Activated naive CD4-positive, alpha-beta T cell treated with anti-CD3 and anti-CD28 coated beads, Interleukin-2, amount 50 U/mL, for 24 hours (primary cell): ENCODE data around the gene DGCR2.
"Not testable (repeated sequence)": the region's sequence is repeated elsewhere in the genome, so short reads cannot be mapped to it uniquely, and the experiment has no call there.

Experiments
- H3K27ac Mint-ChIP-seq: one replicate; pipeline ENCODE4 v1.8.0; 2021; ENCODE audit warnings: mild to moderate bottlenecking, mixed read lengths
- H3K27me3 Mint-ChIP-seq: one replicate; pipeline ENCODE4 v1.8.0; 2021; ENCODE audit warnings: mixed read lengths
- H3K36me3 Mint-ChIP-seq: one replicate; pipeline ENCODE4 v1.8.0; 2021; ENCODE audit warnings: mixed read lengths
- H3K4me1 Mint-ChIP-seq: one replicate; pipeline ENCODE4 v1.8.0; 2021; ENCODE audit warnings: mixed read lengths
- H3K4me3 Mint-ChIP-seq: one replicate; pipeline ENCODE4 v1.8.0; 2021; ENCODE audit warnings: mild to moderate bottlenecking, mixed read lengths
- H3K9me3 Mint-ChIP-seq: one replicate; pipeline ENCODE4 v1.8.0; 2021; ENCODE audit warnings: mixed read lengths

The DGCR2 gene

GRCh38 chr22:19016081-19016766 lies 106.0 kb downstream of the DGCR2 start:
- no peaks in the 10 kb centered on the region for H3K9me3 Mint-ChIP-seq
- H3K36me3 Mint-ChIP-seq, result no peaks in the 10 kb centered on the region
- no peak overlapping the region for H3K4me3 Mint-ChIP-seq
- no peaks in the 10 kb centered on the region for H3K4me1 Mint-ChIP-seq
- peaks cover 27% of the 10 kb centered on the region for H3K27me3 Mint-ChIP-seq
- H3K27ac Mint-ChIP-seq, result no peak overlapping the region

- Mint-ChIP-seq H3K27me3 (peaks cover 27% of the 10 kb centered on the region), H3K27ac (no peak overlapping the region), H3K36me3 (no peaks in the 10 kb centered on the region), H3K9me3 (no peaks in the 10 kb centered on the region), H3K4me1 (no peaks in the 10 kb centered on the region), H3K4me3 (no peak overlapping the region)
Observed at GRCh38 chr22:19014886-19015285, 107.3 kb downstream of the DGCR2 start.

- not testable (repeated sequence) for H3K4me1 Mint-ChIP-seq, H3K9me3 Mint-ChIP-seq, H3K27ac Mint-ChIP-seq, H3K4me3 Mint-ChIP-seq, H3K36me3 Mint-ChIP-seq
- H3K27me3 Mint-ChIP-seq, result peaks cover 22% of the 10 kb centered on the region
Observed at GRCh38 chr22:19013881-19014598, 108.2 kb downstream of the DGCR2 start.

- H3K9me3 Mint-ChIP-seq, H3K4me1 Mint-ChIP-seq, H3K36me3 Mint-ChIP-seq, H3K27ac Mint-ChIP-seq, H3K4me3 Mint-ChIP-seq: not testable (repeated sequence)
- H3K27me3 Mint-ChIP-seq, result peaks cover 20% of the 10 kb centered on the region
Observed at GRCh38 chr22:19013411-19013810, 108.8 kb downstream of the DGCR2 start.

GRCh38 chr22:19012308-19012986 lies 109.8 kb downstream of the DGCR2 start:
- Mint-ChIP-seq H3K36me3 (no peaks in the 10 kb centered on the region), H3K4me1 (no peaks in the 10 kb centered on the region), H3K9me3 (no peaks in the 10 kb centered on the region), H3K27ac (no peak overlapping the region), H3K27me3 (peaks cover 19% of the 10 kb centered on the region), H3K4me3 (no peak overlapping the region)

- H3K4me1 Mint-ChIP-seq, H3K4me3 Mint-ChIP-seq, H3K27ac Mint-ChIP-seq, H3K9me3 Mint-ChIP-seq, H3K36me3 Mint-ChIP-seq: not testable (repeated sequence)
- peaks cover 17% of the 10 kb centered on the region for H3K27me3 Mint-ChIP-seq
Observed at GRCh38 chr22:19011611-19012010, 110.6 kb downstream of the DGCR2 start.

- Mint-ChIP-seq H3K9me3 (no peaks in the 10 kb centered on the region), H3K27me3 (peaks cover 17% of the 10 kb centered on the region), H3K36me3 (no peaks in the 10 kb centered on the region), H3K4me3 (no peak overlapping the region), H3K27ac (no peak overlapping the region), H3K4me1 (no peaks in the 10 kb centered on the region)
Observed at GRCh38 chr22:19011075-19011474, 111.1 kb downstream of the DGCR2 start.

GRCh38 chr22:19005905-19006304 lies 116.3 kb downstream of the DGCR2 start:
- peaks cover 18% of the 10 kb centered on the region for H3K27me3 Mint-ChIP-seq
- H3K36me3 Mint-ChIP-seq, result no peaks in the 10 kb centered on the region
- no peak overlapping the region for H3K4me3 Mint-ChIP-seq
- H3K27ac Mint-ChIP-seq, result no peak overlapping the region
- H3K9me3 Mint-ChIP-seq, result no peaks in the 10 kb centered on the region
- no peaks in the 10 kb centered on the region for H3K4me1 Mint-ChIP-seq

GRCh38 chr22:19004471-19004870 lies 117.7 kb downstream of the DGCR2 start:
- Mint-ChIP-seq H3K36me3 (no peaks in the 10 kb centered on the region), H3K4me1 (no peaks in the 10 kb centered on the region), H3K4me3 (no peak overlapping the region), H3K27me3 (peaks cover 18% of the 10 kb centered on the region), H3K9me3 (no peaks in the 10 kb centered on the region), H3K27ac (no peak overlapping the region)

GRCh38 chr22:19003508-19003907 lies 118.7 kb downstream of the DGCR2 start:
- H3K4me1 Mint-ChIP-seq, result no peaks in the 10 kb centered on the region
- no peak overlapping the region for H3K27ac Mint-ChIP-seq
- H3K36me3 Mint-ChIP-seq, result no peaks in the 10 kb centered on the region
- no peaks in the 10 kb centered on the region for H3K9me3 Mint-ChIP-seq
- peaks cover 14% of the 10 kb centered on the region for H3K27me3 Mint-ChIP-seq
- no peak overlapping the region for H3K4me3 Mint-ChIP-seq

GRCh38 chr22:19002684-19003038 lies 119.6 kb downstream of the DGCR2 start:
- H3K4me3 Mint-ChIP-seq, result no peak overlapping the region
- no peaks in the 10 kb centered on the region for H3K4me1 Mint-ChIP-seq
- no peaks in the 10 kb centered on the region for H3K36me3 Mint-ChIP-seq
- H3K27me3 Mint-ChIP-seq, result peaks cover 11% of the 10 kb centered on the region
- no peak overlapping the region for H3K27ac Mint-ChIP-seq
- no peaks in the 10 kb centered on the region for H3K9me3 Mint-ChIP-seq

- Mint-ChIP-seq H3K4me3 (no peak overlapping the region), H3K27ac (no peak overlapping the region), H3K4me1 (no peaks in the 10 kb centered on the region), H3K27me3 (peaks cover 14% of the 10 kb centered on the region), H3K9me3 (no peaks in the 10 kb centered on the region), H3K36me3 (no peaks in the 10 kb centered on the region)
Observed at GRCh38 chr22:19001204-19001603, 121.0 kb downstream of the DGCR2 start.

- not testable (repeated sequence) for H3K4me1 Mint-ChIP-seq, H3K27ac Mint-ChIP-seq, H3K27me3 Mint-ChIP-seq, H3K4me3 Mint-ChIP-seq, H3K36me3 Mint-ChIP-seq, H3K9me3 Mint-ChIP-seq
Observed at GRCh38 chr22:19000106-19000505, 122.1 kb downstream of the DGCR2 start.

GRCh38 chr22:18999416-18999815 lies 122.8 kb downstream of the DGCR2 start:
- H3K4me1 Mint-ChIP-seq, result no peaks in the 10 kb centered on the region
- no peaks in the 10 kb centered on the region for H3K9me3 Mint-ChIP-seq
- H3K4me3 Mint-ChIP-seq, result no peak overlapping the region
- no peaks in the 10 kb centered on the region for H3K36me3 Mint-ChIP-seq
- H3K27ac Mint-ChIP-seq, result no peak overlapping the region
- H3K27me3 Mint-ChIP-seq, result peaks cover 7% of the 10 kb centered on the region

- Mint-ChIP-seq H3K9me3 (no peaks in the 10 kb centered on the region), H3K36me3 (no peaks in the 10 kb centered on the region), H3K4me3 (no peak overlapping the region), H3K4me1 (no peaks in the 10 kb centered on the region), H3K27me3 (peaks cover 4% of the 10 kb centered on the region), H3K27ac (no peak overlapping the region)
Observed at GRCh38 chr22:18999008-18999407, 123.2 kb downstream of the DGCR2 start.

- no peaks in the 10 kb centered on the region for H3K4me1 Mint-ChIP-seq
- no peaks in the 10 kb centered on the region for H3K9me3 Mint-ChIP-seq
- H3K27me3 Mint-ChIP-seq, result peaks cover 6% of the 10 kb centered on the region
- no peaks in the 10 kb centered on the region for H3K36me3 Mint-ChIP-seq
- H3K4me3 Mint-ChIP-seq, result no peak overlapping the region
- H3K27ac Mint-ChIP-seq, result no peak overlapping the region
Observed at GRCh38 chr22:18997925-18998315, 124.3 kb downstream of the DGCR2 start.
